Measurements from ENCODE around the gene CAMK2B. TPM values are rescaled to one million over a fixed set of nuclear protein-coding genes. Genes with fewer than 3 reads are reported as not detected.
A peak's percentile ranks its signal among the peaks of the same experiment; 100 is the strongest.

The CAMK2B gene
- 1 to 10 TPM in 1 of 2 experiments, under 1 TPM in 1; 0.97 to 1.9 TPM for total RNA-seq

DNA sequence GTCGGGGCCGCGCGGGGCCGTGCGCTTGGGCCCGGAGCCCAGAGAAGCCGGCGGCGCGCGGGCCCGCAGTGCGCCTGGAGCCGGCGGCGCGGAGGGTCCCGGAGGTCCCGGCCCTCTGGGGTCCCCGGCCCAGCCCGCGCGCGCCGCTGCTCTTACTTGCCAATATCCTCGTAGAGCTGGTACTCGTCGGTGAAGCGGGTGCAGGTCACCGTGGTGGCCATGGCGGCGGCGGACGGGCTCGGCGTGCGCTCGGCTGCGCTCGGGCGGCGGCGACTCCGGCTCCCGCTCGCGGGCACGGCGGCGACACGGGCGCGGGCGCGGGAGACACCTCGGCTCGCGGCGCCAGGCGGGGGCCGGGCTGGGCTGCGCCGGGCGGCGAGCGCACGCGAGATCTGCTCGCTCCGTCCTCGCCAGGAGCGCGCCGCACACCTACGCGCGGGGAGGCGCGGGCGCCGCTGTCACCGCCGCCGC is at the start of gene CAMK2B:
CAMK2B (minus strand) TSS at position 394 of the 471 bp plus-strand sequence; CDS start at position 221, 173 bp downstream.
- Mint-ChIP-seq H3K9me3 (no peaks in the 10 kb centered on the region), H3K27me3 (peaks cover 28% of the 10 kb centered on the region), H3K27ac (no peak within 1 kb of the TSS), H3K4me1 (ENCODE audit: low read depth) (peaks cover 7% of the 10 kb centered on the region), H3K36me3 (ENCODE audit: low read depth) (no peaks in the 10 kb centered on the region), H3K4me3 (peak within 1 kb of the TSS; percentile 74)
- ChIA-PET CTCF (no interaction called here), POLR2A (no interaction called here)
- no peak for DNase-seq
- intact Hi-C loops (cut with micrococcal nuclease) = no loop called here
- peak; percentile 71 for ATAC-seq
- TF ChIP-seq, protein P1, sequence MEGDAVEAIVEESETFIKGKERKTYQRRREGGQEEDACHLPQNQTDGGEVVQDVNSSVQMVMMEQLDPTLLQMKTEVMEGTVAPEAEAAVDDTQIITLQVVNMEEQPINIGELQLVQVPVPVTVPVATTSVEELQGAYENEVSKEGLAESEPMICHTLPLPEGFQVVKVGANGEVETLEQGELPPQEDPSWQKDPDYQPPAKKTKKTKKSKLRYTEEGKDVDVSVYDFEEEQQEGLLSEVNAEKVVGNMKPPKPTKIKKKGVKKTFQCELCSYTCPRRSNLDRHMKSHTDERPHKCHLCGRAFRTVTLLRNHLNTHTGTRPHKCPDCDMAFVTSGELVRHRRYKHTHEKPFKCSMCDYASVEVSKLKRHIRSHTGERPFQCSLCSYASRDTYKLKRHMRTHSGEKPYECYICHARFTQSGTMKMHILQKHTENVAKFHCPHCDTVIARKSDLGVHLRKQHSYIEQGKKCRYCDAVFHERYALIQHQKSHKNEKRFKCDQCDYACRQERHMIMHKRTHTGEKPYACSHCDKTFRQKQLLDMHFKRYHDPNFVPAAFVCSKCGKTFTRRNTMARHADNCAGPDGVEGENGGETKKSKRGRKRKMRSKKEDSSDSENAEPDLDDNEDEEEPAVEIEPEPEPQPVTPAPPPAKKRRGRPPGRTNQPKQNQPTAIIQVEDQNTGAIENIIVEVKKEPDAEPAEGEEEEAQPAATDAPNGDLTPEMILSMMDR (IDR thresholded peaks at IDR 0.05) = no peak

DNA sequence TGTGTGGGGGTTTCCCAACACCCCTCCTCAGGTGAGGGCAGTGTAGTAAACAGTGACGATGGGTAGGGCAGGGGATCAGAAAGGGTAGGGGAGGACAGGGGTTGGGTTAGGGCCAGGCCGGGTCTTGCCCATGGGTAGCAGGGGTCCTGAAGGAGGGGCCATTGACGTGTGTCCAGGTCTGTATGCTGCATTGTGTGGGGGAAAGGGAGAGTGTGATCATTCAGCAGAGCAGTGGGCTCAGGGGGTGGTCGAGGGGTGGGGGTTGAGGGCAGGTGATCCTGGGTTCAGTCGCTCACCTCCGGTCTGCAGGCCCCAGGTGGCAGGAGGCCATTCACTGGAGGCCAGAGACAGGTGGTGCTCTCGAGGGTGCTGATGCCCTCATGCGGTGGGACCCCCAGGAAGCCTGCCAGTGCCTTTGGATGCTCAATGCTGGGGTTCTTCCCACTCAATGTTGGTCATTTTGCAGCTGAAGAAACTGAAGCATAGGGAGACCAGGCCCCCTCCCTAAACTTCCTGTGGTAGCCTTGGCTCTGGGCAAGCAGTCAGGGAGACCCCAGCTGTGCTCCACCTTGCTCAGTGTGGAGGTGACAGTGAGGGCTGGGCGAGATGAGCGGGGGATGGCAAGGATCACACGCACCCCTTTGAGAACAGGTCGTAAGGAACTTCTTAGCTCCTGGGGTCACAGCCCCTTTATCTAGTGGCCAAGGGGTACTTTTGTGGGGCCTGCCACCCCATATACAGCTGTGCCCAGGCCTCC is 48.8 kb upstream of the CAMK2B start:
- no peak for ATAC-seq
- intact Hi-C loops (cut with micrococcal nuclease) = no loop called here
- CTCF ChIA-PET = no interaction called here

DNA sequence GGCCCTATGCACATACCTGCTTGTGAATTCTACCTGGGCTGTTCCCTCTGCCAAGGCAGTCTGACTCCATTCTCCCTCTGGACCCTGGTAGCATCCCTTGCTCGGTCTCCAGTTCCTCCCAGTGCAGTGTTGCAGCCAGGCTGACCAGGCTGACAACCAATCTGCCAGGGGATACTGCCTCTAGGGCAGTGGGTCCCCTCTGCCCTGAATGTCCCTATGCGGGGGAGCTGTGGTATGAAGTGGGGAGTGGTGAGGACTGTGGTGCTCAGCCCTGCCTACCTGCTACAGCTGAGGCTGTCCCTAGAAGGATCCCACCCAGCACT is 48.0 kb upstream of the CAMK2B start:
- DNase-seq = no peak
- Mint-ChIP-seq H3K4me3 (no peak overlapping the region), H3K4me1 (ENCODE audit: low read depth) (no peaks in the 10 kb centered on the region), H3K36me3 (ENCODE audit: low read depth) (no peaks in the 10 kb centered on the region), H3K9me3 (no peaks in the 10 kb centered on the region), H3K27ac (no peak overlapping the region), H3K27me3 (peaks cover 2% of the 10 kb centered on the region)
- no peak for ATAC-seq
- CTCF ChIA-PET = no interaction called here
- POLR2A ChIA-PET = no interaction called here
- TF ChIP-seq, protein P1 (IDR thresholded peaks at IDR 0.05) = no peak
- intact Hi-C loops (cut with micrococcal nuclease) = no loop called here

More for the DNA sequence above, 48.8 kb upstream of the CAMK2B start:
- peaks cover 2% of the 10 kb centered on the region for H3K27me3 Mint-ChIP-seq
- no peak for DNase-seq
- POLR2A ChIA-PET = no interaction called here
- H3K4me3 Mint-ChIP-seq = no peak overlapping the region
- no peak overlapping the region for H3K27ac Mint-ChIP-seq
- H3K36me3 Mint-ChIP-seq (ENCODE audit: low read depth) = no peaks in the 10 kb centered on the region
- H3K9me3 Mint-ChIP-seq = no peaks in the 10 kb centered on the region
- peaks cover 4% of the 10 kb centered on the region for H3K4me1 Mint-ChIP-seq (ENCODE audit: low read depth)
- TF ChIP-seq, protein P1 (IDR thresholded peaks at IDR 0.05) = no peak

DNA sequence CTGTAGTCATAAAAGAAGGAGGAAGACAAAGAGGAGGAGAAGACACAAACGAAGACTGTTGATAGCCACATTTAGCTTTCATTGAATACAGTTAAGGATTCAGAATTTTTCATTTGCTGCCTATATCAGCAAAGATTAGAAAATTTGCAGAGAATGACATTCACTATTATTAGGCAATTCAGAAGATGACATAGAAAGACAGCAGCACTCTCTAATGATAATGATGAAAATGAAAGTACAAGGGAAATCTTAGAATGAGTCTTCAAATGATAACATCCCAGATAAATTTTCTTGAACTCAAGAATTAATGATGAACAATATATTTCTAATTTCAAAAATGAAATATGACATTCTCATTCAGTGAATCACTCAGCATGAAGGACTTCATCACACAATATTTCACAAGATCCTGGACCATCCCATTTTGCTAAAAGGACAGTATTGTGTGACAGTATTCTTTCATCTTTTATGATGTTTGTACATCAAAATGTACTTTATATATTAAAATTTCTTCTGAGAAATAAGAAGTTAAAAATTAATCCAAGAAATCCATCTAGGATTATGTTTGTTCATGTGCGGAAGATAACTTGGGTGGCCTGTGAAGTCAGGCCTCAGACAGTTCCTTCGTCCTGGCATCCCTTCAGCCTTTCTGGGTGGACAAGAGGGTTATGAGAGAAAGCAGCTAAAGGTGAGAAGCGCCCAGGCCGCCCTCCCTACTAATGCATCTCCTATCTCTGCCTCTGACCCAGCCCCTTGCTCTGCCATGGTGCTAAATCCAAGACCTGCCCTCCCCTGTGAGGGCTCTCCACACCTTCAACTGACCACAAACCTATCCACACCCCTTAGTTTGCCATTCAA is 47.4 kb upstream of the CAMK2B start:
- Mint-ChIP-seq H3K4me3 (no peak overlapping the region), H3K27ac (no peak overlapping the region), H3K36me3 (ENCODE audit: low read depth) (no peaks in the 10 kb centered on the region), H3K4me1 (ENCODE audit: low read depth) (no peaks in the 10 kb centered on the region), H3K9me3 (no peaks in the 10 kb centered on the region), H3K27me3 (peaks cover 5% of the 10 kb centered on the region)
- no peak for DNase-seq
- intact Hi-C loops (cut with micrococcal nuclease) = no loop called here
- no peak for ATAC-seq
- CTCF ChIA-PET = no interaction called here
- POLR2A ChIA-PET = no interaction called here
- TF ChIP-seq, protein P1 (IDR thresholded peaks at IDR 0.05) = no peak

DNA sequence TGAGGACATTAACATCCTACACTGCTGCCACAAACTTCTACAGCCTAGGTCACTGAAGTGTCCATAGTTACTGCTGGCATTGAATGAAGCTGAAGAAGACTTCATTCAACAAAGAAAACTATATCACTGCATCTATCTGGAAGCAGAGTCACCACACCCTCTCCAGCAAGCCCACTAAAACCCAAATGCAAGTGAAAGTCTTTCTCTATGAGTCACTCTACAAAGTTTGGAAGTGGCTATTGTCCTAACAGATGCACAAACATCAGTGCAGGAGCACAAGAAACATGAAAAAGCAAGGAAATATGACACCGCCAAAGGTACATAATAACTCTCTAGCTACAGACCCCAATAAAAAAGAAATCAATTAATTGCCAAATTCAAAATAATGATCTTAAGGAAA is 43.5 kb upstream of the CAMK2B start:
- DNase-seq (no peak), ATAC-seq (no peak)
- Mint-ChIP-seq H3K4me3 (no peak overlapping the region), H3K4me1 (ENCODE audit: low read depth) (no peaks in the 10 kb centered on the region), H3K27me3 (peaks cover 8% of the 10 kb centered on the region), H3K36me3 (ENCODE audit: low read depth) (no peaks in the 10 kb centered on the region), H3K27ac (no peak overlapping the region), H3K9me3 (no peaks in the 10 kb centered on the region)
- ChIA-PET CTCF (interaction anchor here (1.6 to 2.3 kb wide), 2 partner anchors 19 to 128 kb away, joined by 3 to 11 read pairs; no protein-coding TSS in a partner anchor), POLR2A (interaction anchor here (1.4 kb wide), 1 partner anchor 22 kb away, joined by 3 read pairs; no protein-coding TSS in a partner anchor)
- intact Hi-C loops (cut with micrococcal nuclease) = no loop called here
- TF ChIP-seq, protein P1 (IDR thresholded peaks at IDR 0.05) = no peak

All from activated CD8-positive, alpha-beta T cell treated with anti-CD3 and anti-CD28 coated beads for 36 hours (primary cell).